Panc1 (cell line): ENCODE data around the gene CRIP2.

Source experiments
- CTCF ChIP-seq: fragments of 450-650 bp; IDR thresholded peaks from 2 replicates; pipeline ENCODE4 v1.5.1; 2017; ENCODE audit warnings: mild to moderate bottlenecking
- POLR2AphosphoS5 ChIP-seq: IDR thresholded peaks from 2 replicates; pipeline ENCODE4 v1.6.1; 2012; ENCODE audit warnings: mild to moderate bottlenecking, low read depth, low read length, moderate library complexity

GRCh38 chr14:105487449-105487985 is 12.9 kb downstream of the CRIP2 start:
- TF ChIP-seq CTCF: no peak
- TF ChIP-seq POLR2AphosphoS5: no peak
